Activated CD4-positive, alpha-beta T cell treated with anti-CD3 and anti-CD28 coated beads, Interleukin-2, amount 10 ng/mL, durations not matched to agents 7 days and 5 days (primary cell): ENCODE data around the gene SENP1. TPM values are rescaled to one million over a fixed set of nuclear protein-coding genes. Genes with fewer than 3 reads are reported as not detected.

ENCODE experiments used
- CTCF ChIA-PET: fragments of 350-600 bp; sonication (Branson Sonifier 250); formaldehyde crosslinking; loops from one replicate; lab custom pipeline; 2021; ENCODE audit warnings: antibody characterized with exemption; lab: Charles Lee
- POLR2A ChIA-PET: fragments of 350-600 bp; sonication (Branson Sonifier 250); formaldehyde crosslinking; loops from one replicate; lab custom pipeline; 2021; ENCODE audit warnings: antibody characterized with exemption; lab: Charles Lee
- DNase-seq: peaks from one replicate; pipeline ENCODE4 v3.0.0-alpha.2; 2020
- H3K27ac Mint-ChIP-seq: one replicate; pipeline ENCODE4 v1.8.0; 2021; ENCODE audit warnings: mild to moderate bottlenecking, moderate library complexity, mixed read lengths
- H3K27me3 Mint-ChIP-seq: one replicate; pipeline ENCODE4 v1.8.0; 2021; ENCODE audit warnings: mixed read lengths
- H3K36me3 Mint-ChIP-seq: one replicate; pipeline ENCODE4 v1.8.0; 2021; ENCODE audit warnings: low read depth, mixed read lengths
- H3K4me1 Mint-ChIP-seq: one replicate; pipeline ENCODE4 v1.8.0; 2021; ENCODE audit warnings: mixed read lengths
- H3K4me3 Mint-ChIP-seq: one replicate; pipeline ENCODE4 v1.8.0; 2021; ENCODE audit warnings: mild to moderate bottlenecking, moderate library complexity, mixed read lengths
- H3K9me3 Mint-ChIP-seq: one replicate; pipeline ENCODE4 v1.8.0; 2021; ENCODE audit warnings: mixed read lengths
- total RNA-seq, 2 experiments: library from RNA; stranded (reverse); gene quantifications; one replicate each; pipeline ENCODE4 v1.2.3, GENCODE V29; 2021

The SENP1 gene
- total RNA-seq, 2 experiments from 2014 or later: 37.2 to 48.0 TPM

DNA sequence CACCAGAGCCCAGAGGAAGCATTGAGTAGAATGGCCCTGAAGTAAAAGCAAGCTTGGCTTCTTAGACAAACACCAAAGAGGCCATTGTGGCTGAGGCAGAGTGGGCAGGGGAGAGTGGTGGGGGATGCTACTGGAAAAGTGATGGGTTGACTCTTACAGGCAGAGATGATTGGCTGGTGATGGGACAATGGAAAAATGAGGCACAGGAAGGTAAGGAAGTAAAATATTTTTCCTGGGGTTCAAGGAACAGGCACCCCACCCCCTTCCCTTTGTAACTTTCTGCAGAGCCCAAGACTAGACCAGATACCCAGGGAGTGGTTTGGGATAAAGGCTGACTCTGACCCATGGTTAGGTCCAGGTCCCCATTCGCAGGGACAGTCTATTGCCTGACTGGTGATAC is 66.7 kb downstream of the SENP1 start:
- POLR2A ChIA-PET: no interaction called here
- no peaks in the 10 kb centered on the region for H3K36me3 Mint-ChIP-seq
- no peak overlapping the region for H3K27ac Mint-ChIP-seq
- DNase-seq: no peak
- no peaks in the 10 kb centered on the region for H3K9me3 Mint-ChIP-seq
- CTCF ChIA-PET: interaction anchor here (0.5 to 0.6 kb wide), 2 partner anchors 165 to 172 kb away, joined by 3 read pairs; no protein-coding TSS in a partner anchor
- H3K4me3 Mint-ChIP-seq: no peak overlapping the region
- H3K27me3 Mint-ChIP-seq: no peaks in the 10 kb centered on the region
- H3K4me1 Mint-ChIP-seq: peaks cover 5% of the 10 kb centered on the region

DNA sequence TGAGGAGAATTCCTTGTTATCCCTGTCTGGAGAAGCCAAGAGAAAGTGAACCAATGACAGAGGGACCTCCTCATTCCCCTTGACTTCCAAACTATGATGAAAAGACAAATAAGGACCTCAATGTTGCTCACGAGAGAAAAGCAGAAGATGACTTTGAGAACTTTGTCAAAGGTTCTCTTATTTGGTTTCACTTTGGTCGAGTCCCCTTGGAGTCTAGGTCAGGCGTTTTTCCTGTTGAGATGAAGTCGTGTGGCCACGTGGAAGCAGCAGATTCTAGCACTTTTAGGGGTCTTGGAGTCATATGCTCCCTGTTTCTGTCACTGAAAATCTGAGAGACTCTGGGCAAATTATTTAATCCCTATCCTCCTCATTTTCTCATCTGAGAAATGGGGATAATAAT is 67.8 kb downstream of the SENP1 start:
- Mint-ChIP-seq H3K36me3 (no peaks in the 10 kb centered on the region), H3K27ac (no peak overlapping the region), H3K9me3 (no peaks in the 10 kb centered on the region)

GRCh38 chr12:48037267-48037915 is 68.5 kb downstream of the SENP1 start:
- no peak for DNase-seq
- H3K36me3 Mint-ChIP-seq: no peaks in the 10 kb centered on the region
- peaks cover 5% of the 10 kb centered on the region for H3K4me1 Mint-ChIP-seq
- H3K27me3 Mint-ChIP-seq: no peaks in the 10 kb centered on the region
- H3K4me3 Mint-ChIP-seq: no peak overlapping the region
- H3K27ac Mint-ChIP-seq: no peak overlapping the region
- CTCF ChIA-PET: no interaction called here
- no peaks in the 10 kb centered on the region for H3K9me3 Mint-ChIP-seq
- POLR2A ChIA-PET: no interaction called here

More for the DNA sequence above, 67.8 kb downstream of the SENP1 start:
- no peak for DNase-seq
- Mint-ChIP-seq H3K4me1 (peaks cover 5% of the 10 kb centered on the region), H3K27me3 (no peaks in the 10 kb centered on the region), H3K4me3 (no peak overlapping the region)
- CTCF ChIA-PET: no interaction called here
- POLR2A ChIA-PET: no interaction called here

DNA sequence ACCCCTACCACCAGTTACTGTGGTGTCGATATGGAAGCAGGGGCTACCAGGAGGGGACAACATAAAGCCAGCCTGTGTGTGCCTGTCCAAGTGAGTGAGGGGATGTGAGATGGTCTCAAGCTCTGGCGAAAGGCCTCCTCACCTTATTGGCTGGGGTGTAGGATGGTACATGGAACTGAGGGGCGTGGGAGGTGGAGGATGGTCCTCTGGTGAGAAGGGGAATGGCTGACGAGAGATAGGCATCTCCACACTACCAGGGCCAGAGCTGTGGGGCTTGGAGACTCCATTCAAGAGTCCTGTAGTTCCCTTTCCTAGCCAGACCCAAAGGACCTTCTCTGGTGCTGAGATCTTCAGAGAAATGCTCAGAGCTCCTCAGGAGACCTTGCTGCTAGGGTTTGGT is 69.1 kb downstream of the SENP1 start:
- DNase-seq: no peak
- Mint-ChIP-seq H3K4me3 (no peak overlapping the region), H3K36me3 (no peaks in the 10 kb centered on the region), H3K27me3 (no peaks in the 10 kb centered on the region), H3K27ac (no peak overlapping the region), H3K9me3 (no peaks in the 10 kb centered on the region), H3K4me1 (peaks cover 5% of the 10 kb centered on the region)
- CTCF ChIA-PET: no interaction called here
- POLR2A ChIA-PET: no interaction called here

- POLR2A ChIA-PET: no interaction called here
- Mint-ChIP-seq H3K27ac (no peak overlapping the region), H3K27me3 (no peaks in the 10 kb centered on the region), H3K36me3 (no peaks in the 10 kb centered on the region), H3K4me3 (no peak overlapping the region), H3K4me1 (peaks cover 5% of the 10 kb centered on the region), H3K9me3 (no peaks in the 10 kb centered on the region)
- CTCF ChIA-PET: interaction anchor here (0.9 to 1.1 kb wide), 2 partner anchors 11 to 55 kb away, joined by 3 to 4 read pairs; no protein-coding TSS in a partner anchor
- no peak for DNase-seq
These were observed 70.8 kb downstream of the SENP1 start for GRCh38 chr12:48034835-48035805.

- no peaks in the 10 kb centered on the region for H3K36me3 Mint-ChIP-seq
- CTCF ChIA-PET: interaction anchor here (1.4 kb wide), 1 partner anchor 18 kb away, joined by 3 read pairs; no protein-coding TSS in a partner anchor
- H3K4me3 Mint-ChIP-seq: no peak overlapping the region
- POLR2A ChIA-PET: no interaction called here
- no peaks in the 10 kb centered on the region for H3K27me3 Mint-ChIP-seq
- no peak overlapping the region for H3K27ac Mint-ChIP-seq
- no peak for DNase-seq
- peaks cover 5% of the 10 kb centered on the region for H3K4me1 Mint-ChIP-seq
- H3K9me3 Mint-ChIP-seq: no peaks in the 10 kb centered on the region
These were observed 72.4 kb downstream of the SENP1 start for GRCh38 chr12:48033451-48033850.

DNA sequence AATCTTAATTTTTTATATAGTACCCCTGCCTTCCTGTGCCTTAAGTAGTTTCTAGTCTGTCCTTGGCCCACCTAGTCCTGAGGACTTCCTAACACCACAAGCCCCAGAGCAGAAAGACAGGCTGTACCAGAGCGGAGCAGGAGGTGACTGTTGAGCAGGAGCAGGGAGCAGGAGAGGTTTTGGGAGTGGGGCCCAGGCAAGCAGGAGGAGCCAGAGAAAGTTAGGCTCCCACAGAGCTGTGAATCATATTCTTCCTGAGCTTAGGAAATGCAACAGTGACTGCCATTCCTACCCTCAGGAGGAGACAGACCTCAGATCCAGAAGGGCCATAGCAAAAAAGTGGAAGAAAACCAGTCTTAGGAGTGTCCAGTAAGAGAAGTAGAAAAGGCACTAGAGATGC is 73.3 kb downstream of the SENP1 start:
- H3K27ac Mint-ChIP-seq: no peak overlapping the region
- ChIA-PET CTCF (interaction anchor here (1.4 kb wide), 1 partner anchor 17 kb away, joined by 3 read pairs; no protein-coding TSS in a partner anchor), POLR2A (no interaction called here)
- H3K36me3 Mint-ChIP-seq: no peaks in the 10 kb centered on the region
- no peaks in the 10 kb centered on the region for H3K4me1 Mint-ChIP-seq
- H3K4me3 Mint-ChIP-seq: no peak overlapping the region
- no peak for DNase-seq
- no peaks in the 10 kb centered on the region for H3K9me3 Mint-ChIP-seq
- no peaks in the 10 kb centered on the region for H3K27me3 Mint-ChIP-seq

- H3K36me3 Mint-ChIP-seq: no peaks in the 10 kb centered on the region
- H3K4me1 Mint-ChIP-seq: no peaks in the 10 kb centered on the region
- no peaks in the 10 kb centered on the region for H3K9me3 Mint-ChIP-seq
- ChIA-PET CTCF (no interaction called here), POLR2A (no interaction called here)
- H3K4me3 Mint-ChIP-seq: no peak overlapping the region
- DNase-seq: no peak
- no peaks in the 10 kb centered on the region for H3K27me3 Mint-ChIP-seq
- no peak overlapping the region for H3K27ac Mint-ChIP-seq
These were observed 74.5 kb downstream of the SENP1 start for GRCh38 chr12:48031135-48031960.

- DNase-seq: no peak
- H3K9me3 Mint-ChIP-seq: no peaks in the 10 kb centered on the region
- ChIA-PET CTCF (interaction anchor here (1.0 kb wide), 1 partner anchor 22 kb away, joined by 3 read pairs; no protein-coding TSS in a partner anchor), POLR2A (no interaction called here)
- H3K4me1 Mint-ChIP-seq: no peaks in the 10 kb centered on the region
- no peaks in the 10 kb centered on the region for H3K27me3 Mint-ChIP-seq
- no peak overlapping the region for H3K4me3 Mint-ChIP-seq
- H3K36me3 Mint-ChIP-seq: no peaks in the 10 kb centered on the region
- H3K27ac Mint-ChIP-seq: no peak overlapping the region
These were observed 75.7 kb downstream of the SENP1 start for GRCh38 chr12:48030173-48030650.

- Mint-ChIP-seq H3K27ac (no peak overlapping the region), H3K4me1 (no peaks in the 10 kb centered on the region), H3K9me3 (no peaks in the 10 kb centered on the region), H3K4me3 (no peak overlapping the region), H3K27me3 (peaks cover 2% of the 10 kb centered on the region), H3K36me3 (no peaks in the 10 kb centered on the region)
- DNase-seq: no peak
- ChIA-PET CTCF (interaction anchor here (1.0 to 1.4 kb wide), 3 partner anchors 17 to 22 kb away, joined by 3 read pairs; no protein-coding TSS in a partner anchor), POLR2A (no interaction called here)
These were observed 76.2 kb downstream of the SENP1 start for GRCh38 chr12:48029491-48030172.

GRCh38 chr12:48028541-48029431 is 77.1 kb downstream of the SENP1 start:
- no peak for DNase-seq
- no peak overlapping the region for H3K4me3 Mint-ChIP-seq
- H3K9me3 Mint-ChIP-seq: no peaks in the 10 kb centered on the region
- no peaks in the 10 kb centered on the region for H3K4me1 Mint-ChIP-seq
- CTCF ChIA-PET: interaction anchor here (1.4 kb wide), 2 partner anchors 18 to 23 kb away, joined by 3 read pairs; no protein-coding TSS in a partner anchor
- POLR2A ChIA-PET: no interaction called here
- H3K27ac Mint-ChIP-seq: no peak overlapping the region
- H3K36me3 Mint-ChIP-seq: no peaks in the 10 kb centered on the region
- H3K27me3 Mint-ChIP-seq: peaks cover 4% of the 10 kb centered on the region
